Measurements from ENCODE around the gene DNA2. TPM values are rescaled to one million over a fixed set of nuclear protein-coding genes. Genes with fewer than 3 reads are reported as not detected.

The DNA2 gene
- total and polyA plus RNA-seq, 12 donors = 1.1 to 4.4 (median 2.4) TPM

DNA sequence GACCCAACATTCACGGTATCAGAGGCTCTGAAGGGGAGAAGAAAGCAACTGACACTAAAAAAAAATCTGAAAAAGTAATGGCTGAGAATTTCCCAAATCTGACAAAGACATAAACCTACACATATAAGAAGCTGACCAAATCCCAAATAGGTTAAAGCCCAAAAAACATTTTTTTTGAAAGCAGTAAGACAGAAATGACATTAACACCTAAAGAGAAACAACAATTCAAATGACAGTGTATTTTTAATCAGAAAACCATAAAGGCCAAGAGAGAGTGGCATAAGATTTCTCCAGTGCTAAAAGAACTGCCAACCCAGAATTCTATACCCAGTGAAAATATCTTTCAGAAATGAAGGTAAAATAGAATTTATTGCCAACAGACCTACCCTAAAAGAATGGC is 100.2 kb downstream of the DNA2 start:
- intact Hi-C loops (cut with DNase I) = no loop called here
- H3K9me3 ChIP-seq = peaks cover 0 to 31% (median 7%) of the 10 kb centered on the region in 11 donors
- ATAC-seq = no peak
- DNase-seq = no peak
- TF ChIP-seq, protein P1, sequence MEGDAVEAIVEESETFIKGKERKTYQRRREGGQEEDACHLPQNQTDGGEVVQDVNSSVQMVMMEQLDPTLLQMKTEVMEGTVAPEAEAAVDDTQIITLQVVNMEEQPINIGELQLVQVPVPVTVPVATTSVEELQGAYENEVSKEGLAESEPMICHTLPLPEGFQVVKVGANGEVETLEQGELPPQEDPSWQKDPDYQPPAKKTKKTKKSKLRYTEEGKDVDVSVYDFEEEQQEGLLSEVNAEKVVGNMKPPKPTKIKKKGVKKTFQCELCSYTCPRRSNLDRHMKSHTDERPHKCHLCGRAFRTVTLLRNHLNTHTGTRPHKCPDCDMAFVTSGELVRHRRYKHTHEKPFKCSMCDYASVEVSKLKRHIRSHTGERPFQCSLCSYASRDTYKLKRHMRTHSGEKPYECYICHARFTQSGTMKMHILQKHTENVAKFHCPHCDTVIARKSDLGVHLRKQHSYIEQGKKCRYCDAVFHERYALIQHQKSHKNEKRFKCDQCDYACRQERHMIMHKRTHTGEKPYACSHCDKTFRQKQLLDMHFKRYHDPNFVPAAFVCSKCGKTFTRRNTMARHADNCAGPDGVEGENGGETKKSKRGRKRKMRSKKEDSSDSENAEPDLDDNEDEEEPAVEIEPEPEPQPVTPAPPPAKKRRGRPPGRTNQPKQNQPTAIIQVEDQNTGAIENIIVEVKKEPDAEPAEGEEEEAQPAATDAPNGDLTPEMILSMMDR (IDR thresholded peaks at IDR 0.05) = no peak
- H3K4me3 ChIP-seq = no peak overlapping the region
- 100% methylated on average over 1 of the region's 1 CpG for WGBS, 2 donors
- no peaks in the 10 kb centered on the region for H3K4me1 ChIP-seq
- H3K27ac ChIP-seq = no peak overlapping the region
- H3K27me3 ChIP-seq = no peaks in the 10 kb centered on the region
- H3K36me3 ChIP-seq = peaks cover 0 to 95% (median 45%) of the 10 kb centered on the region in 9 donors

DNA sequence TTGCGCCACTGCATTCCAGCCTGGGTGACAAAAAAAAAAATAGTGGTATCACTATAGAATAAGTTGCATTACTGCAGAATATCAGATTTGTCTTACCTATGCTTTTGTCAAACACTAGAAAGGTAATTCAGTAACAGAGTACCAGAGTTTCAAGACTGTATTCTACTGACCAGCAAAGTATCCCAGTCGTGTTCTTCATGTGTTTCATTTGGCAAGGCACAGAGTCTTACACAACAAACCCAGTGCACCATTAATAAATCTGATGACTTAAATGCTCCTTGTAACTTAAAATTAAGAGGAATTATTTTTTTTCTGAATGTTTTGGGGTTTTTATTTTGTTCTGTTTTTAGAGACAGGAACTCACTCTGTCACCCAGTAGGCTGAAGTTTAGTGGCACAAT is 104.7 kb downstream of the DNA2 start:
- 91 to 93% methylated on average over 2 of the region's 2 CpGs for WGBS, 2 donors
- no peak overlapping the region for H3K4me3 ChIP-seq
- H3K4me1 ChIP-seq = no peaks in the 10 kb centered on the region
- ATAC-seq (no peak), DNase-seq (no peak)
- no peak overlapping the region for H3K27ac ChIP-seq
- H3K27me3 ChIP-seq = no peaks in the 10 kb centered on the region
- TF ChIP-seq, protein P1 (IDR thresholded peaks at IDR 0.05) = no peak
- intact Hi-C loops (cut with DNase I) = loop anchor here in 1 of 10 donors (10.0 kb wide), 1 partner anchor 388 kb away; no protein-coding TSS in a partner anchor
- peaks cover 0 to 14% (median 7%) of the 10 kb centered on the region in 11 donors for H3K9me3 ChIP-seq
- H3K36me3 ChIP-seq = peaks cover 0 to 94% (median 31%) of the 10 kb centered on the region in 9 donors

DNA sequence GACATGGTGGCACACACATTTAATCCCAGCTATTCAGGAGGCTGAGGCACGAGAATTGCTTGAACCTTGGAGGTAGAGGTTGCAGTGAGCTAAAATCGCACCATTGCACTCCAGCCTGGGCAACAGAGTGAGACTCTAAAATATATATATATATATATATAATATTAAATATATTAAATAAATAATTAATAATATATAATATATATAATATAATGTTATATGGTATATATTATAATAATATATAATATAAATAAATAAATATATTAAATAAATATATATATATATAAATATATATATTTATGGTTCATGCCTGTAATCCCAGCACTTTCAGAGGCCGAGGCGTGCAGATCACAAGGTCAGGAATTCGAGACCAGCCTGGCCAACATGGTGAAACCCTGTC is 105.2 kb downstream of the DNA2 start:
- intact Hi-C loops (cut with DNase I) = loop anchor here in 1 of 10 donors (10.0 kb wide), 1 partner anchor 388 kb away; no protein-coding TSS in a partner anchor
- H3K4me1 ChIP-seq = no peaks in the 10 kb centered on the region
- no peaks in the 10 kb centered on the region for H3K27me3 ChIP-seq
- WGBS, 2 donors = 97 to 98% methylated on average over 5 of the region's 5 CpGs
- TF ChIP-seq, protein P1 (IDR thresholded peaks at IDR 0.05) = no peak
- H3K27ac ChIP-seq = no peak overlapping the region
- ATAC-seq (no peak), DNase-seq (no peak)
- H3K36me3 ChIP-seq = peaks cover 0 to 94% (median 30%) of the 10 kb centered on the region in 9 donors
- H3K4me3 ChIP-seq = no peak overlapping the region
- H3K9me3 ChIP-seq = peaks cover 0 to 8% (median 3%) of the 10 kb centered on the region in 11 donors

DNA sequence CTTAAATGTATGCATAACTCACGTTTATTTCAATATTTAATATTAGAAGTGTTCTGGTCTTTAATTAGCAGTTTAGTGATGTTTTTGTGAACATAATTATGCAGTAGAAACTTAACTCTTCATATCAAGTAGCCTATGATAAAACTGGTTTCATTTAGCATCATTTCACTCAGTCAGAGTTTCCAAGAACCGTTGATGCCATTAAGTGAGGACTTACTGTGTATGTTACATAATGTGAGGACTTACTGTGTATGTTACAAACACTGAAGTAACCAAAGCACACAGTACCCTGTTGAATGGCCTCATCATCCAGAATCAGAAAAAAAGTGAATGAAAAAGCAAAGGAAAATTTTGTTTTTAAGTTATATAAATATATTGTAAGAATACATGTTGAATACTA is 106.2 kb downstream of the DNA2 start:
- ATAC-seq (no peak), DNase-seq (no peak)
- TF ChIP-seq, protein P1 (IDR thresholded peaks at IDR 0.05) = no peak
- Histone ChIP-seq H3K27me3 (no peaks in the 10 kb centered on the region), H3K4me1 (no peaks in the 10 kb centered on the region), H3K4me3 (no peak overlapping the region), H3K9me3 (no peaks in the 10 kb centered on the region), H3K36me3 (peaks cover 0 to 94% (median 25%) of the 10 kb centered on the region in 9 donors), H3K27ac (no peak overlapping the region)
- intact Hi-C loops (cut with DNase I) = loop anchor here in 1 of 10 donors (10.0 kb wide), 1 partner anchor 389 kb away; no protein-coding TSS in a partner anchor
- 76 to 84% methylated on average over 2 of the region's 2 CpGs for WGBS, 2 donors

All from heart right ventricle (tissue), 16 donors.